VCaP (cell line): ENCODE data around the gene IGSF8.

ENCODE experiments used
- H3K27ac ChIP-seq: fragments of 450-650 bp; 2 replicates; pipeline ENCODE4 v1.5.1; 2017
- TF ChIP-seq, protein P1 (sequence below): fragments of 450-650 bp; conservative IDR thresholded peaks from 2 replicates; pipeline ENCODE4 v1.5.1; 2017; ENCODE audit warnings: mild to moderate bottlenecking, moderate library complexity

Gene IGSF8

DNA sequence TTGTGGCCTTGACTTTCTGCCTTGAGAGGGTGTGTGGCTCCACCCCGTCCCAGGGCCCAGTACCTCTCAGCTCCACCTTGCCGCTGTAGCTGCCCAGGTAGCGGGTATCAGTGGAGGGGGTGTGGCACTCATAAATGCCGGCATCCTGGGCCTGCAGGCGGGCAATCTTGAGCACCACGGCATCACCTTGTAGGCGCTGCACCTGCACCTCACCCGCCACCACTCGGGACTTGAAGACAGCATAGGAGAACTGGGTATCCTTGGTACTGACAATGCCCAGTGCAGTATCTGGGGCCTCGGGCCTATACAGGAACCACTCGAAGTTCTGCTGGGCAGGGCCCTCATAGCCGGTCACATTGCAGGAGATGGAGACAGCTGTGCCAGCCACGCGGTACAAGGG, 3.6 kb downstream of the IGSF8 start:
- TF ChIP-seq, protein P1, sequence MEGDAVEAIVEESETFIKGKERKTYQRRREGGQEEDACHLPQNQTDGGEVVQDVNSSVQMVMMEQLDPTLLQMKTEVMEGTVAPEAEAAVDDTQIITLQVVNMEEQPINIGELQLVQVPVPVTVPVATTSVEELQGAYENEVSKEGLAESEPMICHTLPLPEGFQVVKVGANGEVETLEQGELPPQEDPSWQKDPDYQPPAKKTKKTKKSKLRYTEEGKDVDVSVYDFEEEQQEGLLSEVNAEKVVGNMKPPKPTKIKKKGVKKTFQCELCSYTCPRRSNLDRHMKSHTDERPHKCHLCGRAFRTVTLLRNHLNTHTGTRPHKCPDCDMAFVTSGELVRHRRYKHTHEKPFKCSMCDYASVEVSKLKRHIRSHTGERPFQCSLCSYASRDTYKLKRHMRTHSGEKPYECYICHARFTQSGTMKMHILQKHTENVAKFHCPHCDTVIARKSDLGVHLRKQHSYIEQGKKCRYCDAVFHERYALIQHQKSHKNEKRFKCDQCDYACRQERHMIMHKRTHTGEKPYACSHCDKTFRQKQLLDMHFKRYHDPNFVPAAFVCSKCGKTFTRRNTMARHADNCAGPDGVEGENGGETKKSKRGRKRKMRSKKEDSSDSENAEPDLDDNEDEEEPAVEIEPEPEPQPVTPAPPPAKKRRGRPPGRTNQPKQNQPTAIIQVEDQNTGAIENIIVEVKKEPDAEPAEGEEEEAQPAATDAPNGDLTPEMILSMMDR: no peak
- no peak overlapping the region for H3K27ac ChIP-seq

DNA sequence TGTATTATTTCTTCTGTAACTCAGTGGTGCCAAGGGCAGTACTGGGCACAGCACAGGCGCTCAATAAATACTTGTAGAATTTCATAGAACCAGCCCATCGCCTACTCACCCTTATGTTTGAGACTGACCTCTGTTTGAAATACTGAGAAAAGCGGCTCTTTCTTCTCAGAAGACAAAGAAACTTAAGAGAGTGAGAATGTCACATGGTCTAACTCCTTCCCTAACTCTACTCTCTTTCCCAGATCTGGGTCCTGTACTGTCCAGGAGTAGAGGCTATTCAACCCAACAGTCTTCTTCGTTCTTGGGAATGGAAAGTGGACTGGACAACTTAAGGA, 4.2 kb downstream of the IGSF8 start:
- TF ChIP-seq, protein P1: no peak
- no peak overlapping the region for H3K27ac ChIP-seq

DNA sequence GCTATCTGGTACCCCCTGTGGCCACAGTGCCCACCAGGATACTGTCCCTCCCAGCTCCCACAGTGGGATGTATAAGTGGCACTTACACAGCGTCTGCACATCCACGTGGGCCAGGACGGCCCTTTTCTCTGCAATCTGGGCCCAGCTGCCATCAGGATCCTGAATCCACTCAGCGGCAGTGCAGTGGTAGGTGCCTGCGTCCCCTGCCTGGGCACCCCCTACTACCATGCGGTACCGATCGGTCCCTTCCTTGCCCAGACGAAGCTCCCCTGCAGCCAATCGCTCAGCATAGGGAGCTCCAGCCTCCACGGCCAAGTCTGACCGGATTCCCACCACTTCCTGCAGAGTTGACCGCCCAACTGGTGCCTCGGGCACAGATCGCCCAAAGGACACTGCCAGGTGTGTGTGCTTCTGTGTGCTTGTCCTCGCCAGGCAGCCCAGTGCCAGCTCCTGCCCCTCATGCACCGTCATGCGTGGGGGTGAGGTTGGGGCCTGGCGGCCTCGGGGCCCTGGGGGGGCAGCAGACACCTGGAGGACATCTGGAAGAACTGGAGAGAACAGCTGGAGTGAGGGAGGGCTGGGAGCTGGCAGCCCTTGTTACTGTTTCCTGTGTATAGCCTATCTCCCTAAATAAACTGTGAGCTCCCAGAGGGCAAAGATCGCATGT, 4.7 kb downstream of the IGSF8 start:
- TF ChIP-seq, protein P1: no peak

DNA sequence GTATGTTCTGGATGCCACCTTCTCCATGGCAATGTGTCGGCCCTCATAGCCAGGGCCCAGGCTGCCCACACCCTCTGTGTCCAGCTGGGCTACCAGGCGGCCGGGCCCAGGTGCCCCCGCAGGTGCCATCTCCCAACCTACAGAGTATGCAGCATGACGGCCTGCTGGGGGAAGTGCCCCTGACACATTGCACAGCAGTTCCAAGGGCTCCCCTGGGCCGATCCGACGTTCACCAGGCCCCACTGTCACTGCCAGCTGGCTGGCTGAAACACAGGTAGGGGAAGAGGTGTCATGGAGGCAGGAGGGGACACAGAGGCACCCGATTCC, 5.4 kb downstream of the IGSF8 start:
- no peak overlapping the region for H3K27ac ChIP-seq
- TF ChIP-seq, protein P1: no peak

More for the DNA sequence above, 4.7 kb downstream of the IGSF8 start:
- H3K27ac ChIP-seq: no peak overlapping the region

DNA sequence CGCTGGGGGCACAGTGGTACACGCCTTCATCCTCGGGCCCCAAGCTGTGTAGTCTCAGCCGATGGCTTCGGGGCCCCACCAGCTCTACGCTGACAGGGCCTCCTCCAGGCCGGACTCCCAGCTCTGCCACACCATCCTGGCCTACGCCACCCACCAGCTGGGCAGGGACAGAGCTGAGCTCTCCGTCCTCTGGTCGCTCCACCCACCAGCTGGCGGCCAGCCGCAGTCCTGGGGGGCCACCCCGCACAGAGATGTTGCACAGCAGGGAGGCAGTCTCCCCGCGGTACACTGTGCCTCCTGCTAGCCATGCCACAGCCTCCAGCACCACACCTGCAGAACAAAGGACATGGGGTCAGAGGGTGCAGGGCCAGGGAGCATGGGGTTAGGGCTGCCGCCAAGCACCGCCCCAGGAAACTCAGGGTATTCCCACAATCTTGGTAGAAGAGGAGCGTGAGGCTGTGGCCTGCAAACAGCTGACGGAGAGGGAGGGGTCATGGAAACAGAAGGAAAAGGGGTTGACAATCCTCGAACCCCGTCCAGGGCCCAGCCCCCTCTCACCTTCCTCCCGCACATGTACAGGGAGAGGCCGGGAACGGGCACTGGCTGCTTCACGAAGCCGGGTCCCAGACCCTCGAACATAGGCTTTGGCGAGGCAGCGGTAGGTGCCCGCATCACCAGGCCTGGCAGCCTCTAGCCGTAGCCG, 5.9 kb downstream of the IGSF8 start:
- TF ChIP-seq, protein P1: no peak
- H3K27ac ChIP-seq: no peak overlapping the region

DNA sequence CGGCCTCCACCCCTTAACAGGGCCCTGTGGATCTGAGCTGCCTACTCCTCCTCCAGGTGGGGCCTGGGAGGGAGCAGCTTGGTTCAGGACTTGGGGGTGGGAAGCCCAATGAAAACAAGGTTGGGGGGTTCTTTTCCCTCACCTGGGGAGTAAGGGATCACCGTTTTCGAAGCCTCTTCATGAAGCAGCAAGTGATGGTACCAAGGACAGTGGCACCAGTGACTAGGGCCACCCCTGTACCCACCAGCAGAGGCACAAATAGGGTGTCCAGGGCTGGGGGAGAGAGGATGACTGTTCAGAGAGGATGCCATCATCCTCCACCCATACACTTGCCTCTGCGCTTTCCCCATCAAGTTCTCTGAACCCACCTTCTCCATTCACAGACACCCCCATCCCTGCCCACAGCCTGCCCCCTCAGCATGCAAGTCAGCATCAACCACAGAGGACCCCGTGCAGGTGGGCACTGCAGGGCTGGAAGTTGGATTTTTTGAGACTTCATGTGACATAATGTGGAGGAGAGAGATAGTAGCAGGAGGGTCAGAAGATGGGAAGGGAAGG, 6.7 kb downstream of the IGSF8 start:
- TF ChIP-seq, protein P1: no peak
- no peak overlapping the region for H3K27ac ChIP-seq

DNA sequence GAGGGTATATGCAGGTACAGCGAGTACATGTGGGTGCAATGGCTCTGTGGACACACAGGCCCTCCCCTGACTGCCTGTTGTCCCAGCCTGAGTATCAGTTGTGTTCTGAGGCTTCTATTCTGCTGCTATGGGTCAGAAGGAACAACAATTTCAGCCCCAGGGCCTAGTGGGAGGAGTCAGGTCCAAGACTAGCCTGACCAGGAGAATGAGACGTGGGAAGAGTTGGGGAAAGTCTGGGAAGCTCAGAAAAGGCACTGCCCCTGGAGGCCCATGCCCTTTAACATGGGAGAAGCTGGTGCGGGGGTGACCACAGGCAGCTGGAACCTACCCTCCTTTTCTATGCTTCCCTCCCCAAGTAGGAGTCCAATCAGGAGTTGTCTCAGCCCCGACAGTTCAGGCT, 7.7 kb downstream of the IGSF8 start:
- H3K27ac ChIP-seq: no peak overlapping the region
- TF ChIP-seq, protein P1: no peak
